HG02970 (cell line): ENCODE results near the gene UGP2.
"Not testable (repeated sequence)": the region's sequence is repeated elsewhere in the genome, so short reads cannot be mapped to it uniquely, and the experiment has no call there.

Experiments used
- ATAC-seq: cut with Tn5 transposase; IDR thresholded peaks from one replicate; pipeline ENCODE4 v1.9.1; 2021; ENCODE audit warnings: mild to moderate bottlenecking, moderate library complexity, moderate number of reproducible peaks; ENCODE audit not compliant: unreplicated experiment, low FRiP score

UGP2 gene

DNA sequence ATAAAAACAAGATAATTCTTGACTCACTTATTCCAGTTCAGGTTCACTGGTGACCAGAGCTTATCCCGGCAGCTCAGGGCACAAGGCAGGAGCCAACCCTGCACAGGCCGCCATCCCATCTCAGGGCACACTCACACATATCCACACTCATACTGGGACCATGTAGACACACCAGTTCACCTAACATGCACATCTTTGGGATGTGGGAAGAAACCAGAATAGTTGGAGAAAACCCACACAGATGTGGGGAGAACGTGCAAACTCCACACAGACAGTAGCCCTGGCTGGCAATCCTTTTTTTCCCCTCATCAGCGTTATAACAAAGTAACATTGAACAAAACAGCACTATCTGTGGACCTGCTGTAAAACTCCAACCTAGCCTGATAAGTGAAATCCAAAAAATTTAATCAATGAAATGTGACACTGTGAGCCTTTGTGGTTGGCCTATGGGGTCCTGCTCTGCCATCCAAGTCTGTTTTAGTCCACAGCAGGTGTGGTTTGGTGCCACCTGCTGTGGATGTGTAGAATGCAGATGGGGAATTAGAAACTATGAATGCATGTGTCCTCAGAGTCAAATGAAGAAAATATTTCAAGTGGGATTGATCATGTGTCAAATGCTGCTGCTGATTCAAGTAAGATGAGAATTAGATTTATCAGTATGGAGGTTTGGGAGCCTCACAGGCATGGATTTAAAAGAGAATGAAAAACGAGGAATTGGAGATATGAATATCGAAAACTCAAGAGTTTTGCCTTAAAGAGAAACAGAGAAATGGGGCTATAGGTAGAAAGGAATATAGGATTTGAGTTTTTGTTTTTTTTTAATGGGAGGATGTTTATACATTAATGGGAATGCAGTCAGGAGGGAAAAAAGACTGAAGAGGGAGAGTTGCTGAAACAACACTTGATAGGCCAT is 47.0 kb downstream of the UGP2 start:
- no peak for ATAC-seq

DNA sequence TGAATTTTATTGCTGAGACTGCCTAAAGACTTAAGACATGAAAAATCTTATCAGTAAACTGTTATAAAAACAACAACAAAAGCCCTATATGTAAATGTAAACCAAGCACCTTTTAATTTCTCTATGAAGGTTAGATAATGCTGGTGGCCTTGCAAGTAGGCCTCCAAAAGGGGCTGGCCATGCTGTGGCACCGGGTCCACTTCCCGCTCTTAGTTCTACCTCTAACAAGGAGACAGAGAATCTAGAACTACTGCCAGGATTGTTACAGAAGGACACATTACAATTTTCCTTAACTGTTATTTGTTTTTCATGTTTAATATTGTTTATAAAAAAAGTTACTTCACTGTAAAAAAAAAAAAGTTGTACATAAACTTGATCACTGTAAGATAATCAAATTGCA is 49.0 kb downstream of the UGP2 start:
- no peak for ATAC-seq

GRCh38 chr2:63891488-63892030 is 49.9 kb downstream of the UGP2 start:
- no peak for ATAC-seq

DNA sequence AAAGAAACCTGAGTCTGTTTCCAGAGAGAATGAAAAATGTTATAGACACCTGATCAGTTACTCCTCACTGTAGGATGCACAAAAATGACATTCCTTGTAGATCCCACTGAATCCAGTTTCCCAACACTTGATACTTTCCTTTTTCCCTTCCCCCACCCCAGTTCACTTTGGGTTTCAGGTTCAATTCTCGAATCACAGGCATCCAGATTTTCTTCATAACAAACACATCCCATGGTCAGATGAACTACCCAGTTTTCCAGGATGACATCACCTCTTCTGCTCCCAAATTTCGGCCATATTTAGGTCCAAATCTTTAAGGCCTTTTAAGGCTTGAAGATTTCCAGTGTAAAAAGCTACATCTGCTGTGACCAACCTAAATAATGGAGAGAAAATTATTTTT is 51.5 kb downstream of the UGP2 start:
- ATAC-seq, result no peak

GRCh38 chr2:63894167-63894566 is 52.5 kb downstream of the UGP2 start:
- no peak for ATAC-seq

GRCh38 chr2:63898839-63899238 is 57.1 kb downstream of the UGP2 start:
- no peak for ATAC-seq

- no peak for ATAC-seq
Measured at GRCh38 chr2:63899639-63900038, 57.9 kb downstream of the UGP2 start.

GRCh38 chr2:63902149-63902548 is 60.5 kb downstream of the UGP2 start:
- no peak for ATAC-seq

DNA sequence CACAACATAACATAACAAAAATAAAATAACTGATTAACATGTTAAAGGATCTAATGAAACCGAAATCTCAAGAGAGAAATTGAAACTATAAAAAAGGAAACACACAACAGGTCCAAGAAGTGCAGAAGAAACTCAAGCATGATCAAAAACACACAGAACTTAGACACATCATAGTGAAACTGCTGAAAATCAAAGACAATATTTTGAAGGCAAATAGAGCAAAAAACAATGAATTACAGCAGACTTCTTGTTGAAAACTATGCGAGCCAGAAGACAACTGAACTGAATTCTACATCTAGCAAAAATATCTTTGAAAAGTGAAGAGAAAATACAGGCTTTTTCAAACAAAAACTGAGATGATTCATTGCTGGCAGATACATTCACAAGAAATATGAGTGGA is 61.3 kb downstream of the UGP2 start:
- ATAC-seq, result no peak

DNA sequence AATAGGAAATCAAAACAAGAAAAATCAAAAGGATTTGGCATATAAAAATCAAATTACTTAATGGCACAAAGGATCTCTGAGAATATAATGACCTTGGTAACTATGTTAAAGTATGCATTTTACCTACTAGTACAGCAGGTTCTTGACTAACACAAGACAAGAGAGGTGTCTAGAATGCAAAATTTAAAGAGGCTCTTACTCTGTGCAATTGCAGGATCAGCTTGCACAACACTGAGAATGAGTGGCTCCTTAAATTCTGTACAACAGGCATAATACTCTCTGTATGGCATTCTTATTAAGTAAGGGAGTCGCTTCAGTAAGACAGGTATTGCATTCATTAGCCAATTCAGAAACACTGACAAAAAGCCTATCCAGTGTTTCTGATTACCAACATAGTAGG is 72.6 kb downstream of the UGP2 start:
- no peak for ATAC-seq

- no peak for ATAC-seq
Measured at GRCh38 chr2:63926815-63927214, 85.1 kb downstream of the UGP2 start.

DNA sequence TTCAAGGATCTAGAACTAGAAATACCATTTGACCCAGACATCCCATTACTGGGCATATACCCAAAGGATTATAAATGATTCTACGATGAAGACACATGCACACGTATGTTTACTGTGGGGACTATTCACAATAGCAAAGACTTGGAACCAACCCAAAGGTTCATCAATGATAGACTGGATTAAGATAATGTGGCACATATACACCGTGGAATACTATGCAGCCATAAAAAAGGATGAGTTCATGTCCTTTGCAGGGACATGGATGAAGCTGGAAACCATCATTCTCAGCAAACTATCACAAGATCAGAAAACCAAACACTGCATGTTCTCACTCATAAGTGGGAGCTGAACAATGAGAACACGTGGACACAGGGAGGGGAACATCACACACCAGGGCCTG is 90.4 kb downstream of the UGP2 start:
- ATAC-seq, result not testable (repeated sequence)
